SIG-M5 treated with dmso at 0.1 percent for 504 hours (cell line): ENCODE measurements around the gene KLHL30.
"Not testable (repeated sequence)": the region's sequence is repeated elsewhere in the genome, so short reads cannot be mapped to it uniquely, and the experiment has no call there.

Experiments used
- DNase-seq: peaks from one replicate; lab custom pipeline; 2025; ENCODE audit not compliant: unreplicated experiment; lab: John Stamatoyannopoulos, UW

Gene KLHL30

GRCh38 chr2:238101891-238102841, 36.3 kb upstream of the KLHL30 start:
- DNase-seq = no peak

DNA sequence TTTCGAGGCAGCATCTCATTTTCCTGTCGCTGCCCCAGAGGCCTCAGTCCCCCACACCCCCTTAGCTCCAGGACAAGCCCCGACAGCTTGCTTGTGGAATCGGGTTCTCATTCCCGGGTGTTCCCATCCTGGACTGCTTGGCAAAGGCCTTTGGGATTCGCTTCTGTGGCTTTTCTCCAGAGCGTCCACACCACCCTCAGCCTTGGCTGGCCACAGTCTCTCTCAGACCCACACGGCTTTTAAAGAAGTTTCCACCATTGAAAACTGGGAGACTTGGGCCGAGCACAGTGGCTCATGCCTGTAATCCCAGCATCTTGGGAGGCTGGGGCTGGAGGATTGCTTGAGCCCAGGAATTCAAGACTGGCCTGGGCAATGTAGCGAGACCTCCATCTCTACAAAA, 35.6 kb upstream of the KLHL30 start:
- no peak for DNase-seq

DNA sequence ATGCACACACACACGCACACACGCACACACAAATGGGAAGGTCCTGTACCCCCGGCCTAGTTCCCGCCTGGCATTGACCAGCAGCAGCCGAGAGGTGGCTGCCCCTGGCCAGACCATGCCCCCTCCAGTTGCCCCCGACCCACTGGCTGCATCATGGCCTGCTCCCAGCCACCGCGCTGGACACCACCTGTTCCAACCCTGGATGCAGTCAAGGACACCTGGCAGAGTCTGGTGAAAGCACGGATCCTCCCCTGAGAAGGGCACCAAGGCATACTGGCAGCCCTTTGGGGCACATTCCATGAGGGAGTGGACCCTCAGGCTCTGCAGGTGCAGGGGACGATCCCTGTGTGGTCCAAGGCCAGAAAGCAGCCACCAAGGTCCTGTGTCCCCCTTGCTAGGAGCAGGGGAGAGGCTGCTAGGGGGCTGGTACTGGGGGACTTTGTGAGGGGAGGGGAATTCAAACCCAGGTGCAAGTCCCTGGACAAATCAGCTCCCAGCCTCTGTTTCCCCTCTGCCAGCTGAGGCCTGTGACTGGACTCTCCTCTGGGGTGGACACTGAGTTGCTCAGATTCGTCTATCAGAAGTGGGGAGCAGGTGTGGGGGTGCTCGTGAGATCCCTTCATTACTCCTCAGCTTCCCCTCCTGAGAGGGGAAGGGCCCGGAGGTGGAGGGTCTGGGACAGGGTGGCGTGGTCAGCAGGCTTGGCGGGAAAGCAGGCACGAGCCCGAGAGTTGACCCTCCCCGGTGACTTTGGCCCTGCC, 34.8 kb upstream of the KLHL30 start:
- DNase-seq = no peak

DNA sequence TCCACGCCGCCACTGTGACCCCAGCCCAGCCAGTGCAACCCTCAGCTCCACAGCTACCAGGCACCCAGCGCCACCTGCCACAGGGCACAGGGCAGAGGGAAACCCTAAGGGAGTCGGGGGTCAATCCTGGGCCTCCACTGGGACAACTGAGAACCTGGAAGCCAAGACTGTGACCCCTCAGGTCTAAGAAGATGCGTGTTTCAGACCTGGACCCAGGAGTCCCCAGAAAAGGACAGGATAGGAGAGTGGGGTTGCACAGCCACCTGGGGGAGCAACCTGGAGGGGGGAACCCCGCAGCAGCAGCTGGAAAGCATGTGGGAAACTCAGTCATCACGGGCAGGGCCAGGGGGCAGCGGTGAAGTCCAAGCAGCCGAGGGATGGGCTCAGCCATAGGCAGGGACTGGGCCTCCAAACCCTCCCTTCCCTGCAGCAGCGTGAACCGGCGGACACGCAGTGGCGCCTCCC, 34.2 kb upstream of the KLHL30 start:
- no peak for DNase-seq

DNA sequence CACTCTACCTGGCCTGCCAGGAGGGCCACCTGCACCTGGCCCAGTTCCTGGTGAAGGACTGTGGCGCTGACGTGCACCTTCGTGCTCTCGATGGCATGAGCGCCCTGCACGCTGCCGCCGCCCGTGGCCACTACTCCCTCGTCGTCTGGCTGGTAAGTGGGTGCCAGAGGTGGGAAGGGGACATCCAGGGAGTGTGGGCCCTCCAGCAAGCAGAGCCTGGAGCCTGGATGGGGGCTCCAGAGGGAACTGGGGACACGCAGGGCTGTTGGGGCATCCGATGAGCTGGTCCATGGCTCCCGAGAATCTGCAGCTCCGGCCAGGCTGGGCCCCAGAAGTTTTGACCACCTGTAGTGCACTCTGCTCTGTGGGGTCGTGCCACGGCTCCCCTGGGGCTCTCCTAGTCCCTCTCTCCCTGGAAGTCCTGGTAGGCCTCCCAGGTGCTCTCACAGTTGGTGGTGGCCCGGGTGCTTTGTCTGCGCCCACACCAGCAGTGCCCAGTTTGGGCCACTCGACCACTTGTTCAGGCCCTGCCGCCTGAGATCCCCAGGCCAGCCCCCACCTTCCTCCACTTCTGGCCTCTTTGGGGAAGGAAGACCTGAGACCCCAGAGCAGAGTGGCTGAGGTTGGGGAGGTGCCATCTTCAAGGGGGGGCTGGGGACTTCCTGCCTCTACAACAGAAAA, 33.6 kb upstream of the KLHL30 start:
- no peak for DNase-seq

DNA sequence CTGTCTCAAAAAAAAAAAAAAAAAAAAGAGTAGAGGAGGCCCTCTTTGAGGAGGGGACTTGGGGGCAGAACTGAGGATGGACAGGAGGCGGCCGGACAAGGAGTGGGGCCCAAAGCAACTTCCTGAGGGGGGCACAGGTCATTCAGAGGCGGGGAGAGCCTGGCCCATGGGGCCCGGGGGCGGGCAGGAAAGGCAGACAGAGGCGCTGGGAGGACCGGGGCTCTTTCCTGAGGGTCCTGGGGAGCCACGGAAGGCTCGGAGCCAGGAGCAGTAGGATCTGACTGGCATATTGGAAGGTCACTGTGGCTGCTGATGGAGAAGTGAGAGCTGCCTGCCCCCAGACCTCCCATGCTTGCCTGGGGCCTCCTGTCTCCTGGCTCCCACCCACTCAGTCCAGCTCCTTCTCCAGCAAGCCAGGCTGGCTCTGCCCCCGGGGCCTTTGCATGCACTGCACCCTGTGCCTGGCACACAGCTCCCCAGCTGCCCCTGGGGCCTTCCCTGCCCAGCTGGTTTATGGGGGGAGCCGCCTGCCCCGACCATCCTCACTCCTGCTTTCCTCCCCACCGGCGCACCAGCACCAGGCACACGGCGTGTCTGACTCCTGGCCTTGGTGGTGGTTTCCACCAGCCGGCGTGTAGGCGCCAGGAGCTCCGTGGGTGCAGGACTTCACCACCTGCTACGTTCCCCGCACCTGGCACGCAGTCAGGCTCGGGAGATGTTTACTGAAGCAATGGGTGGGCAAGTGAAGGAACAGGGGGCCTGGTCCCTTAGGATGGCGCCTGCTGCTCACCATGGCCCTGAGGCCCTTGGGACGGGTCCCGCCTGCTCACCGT, 32.7 kb upstream of the KLHL30 start:
- DNase-seq = no peak

DNA sequence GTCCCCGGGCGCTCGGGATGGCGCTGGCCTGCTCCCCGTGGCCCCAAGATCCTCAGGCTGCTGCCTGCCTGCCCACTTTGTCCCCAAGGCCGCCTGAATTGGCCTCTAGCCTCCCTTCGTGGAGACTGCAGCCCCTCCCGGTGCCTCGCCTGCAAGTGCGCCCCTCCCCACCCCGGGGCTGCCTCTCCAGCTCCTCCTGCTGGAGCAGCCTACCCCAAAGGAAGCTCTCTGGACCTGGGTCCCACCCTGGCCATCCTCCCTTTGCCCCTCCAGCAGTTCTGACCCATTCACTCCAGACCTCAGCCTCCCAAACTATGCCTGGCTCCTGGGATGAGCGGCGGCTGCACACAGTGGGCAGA, 32.1 kb upstream of the KLHL30 start:
- DNase-seq = no peak

- peak; percentile 53 for DNase-seq
These were observed 31.6 kb upstream of the KLHL30 start for GRCh38 chr2:238106698-238107524.

DNA sequence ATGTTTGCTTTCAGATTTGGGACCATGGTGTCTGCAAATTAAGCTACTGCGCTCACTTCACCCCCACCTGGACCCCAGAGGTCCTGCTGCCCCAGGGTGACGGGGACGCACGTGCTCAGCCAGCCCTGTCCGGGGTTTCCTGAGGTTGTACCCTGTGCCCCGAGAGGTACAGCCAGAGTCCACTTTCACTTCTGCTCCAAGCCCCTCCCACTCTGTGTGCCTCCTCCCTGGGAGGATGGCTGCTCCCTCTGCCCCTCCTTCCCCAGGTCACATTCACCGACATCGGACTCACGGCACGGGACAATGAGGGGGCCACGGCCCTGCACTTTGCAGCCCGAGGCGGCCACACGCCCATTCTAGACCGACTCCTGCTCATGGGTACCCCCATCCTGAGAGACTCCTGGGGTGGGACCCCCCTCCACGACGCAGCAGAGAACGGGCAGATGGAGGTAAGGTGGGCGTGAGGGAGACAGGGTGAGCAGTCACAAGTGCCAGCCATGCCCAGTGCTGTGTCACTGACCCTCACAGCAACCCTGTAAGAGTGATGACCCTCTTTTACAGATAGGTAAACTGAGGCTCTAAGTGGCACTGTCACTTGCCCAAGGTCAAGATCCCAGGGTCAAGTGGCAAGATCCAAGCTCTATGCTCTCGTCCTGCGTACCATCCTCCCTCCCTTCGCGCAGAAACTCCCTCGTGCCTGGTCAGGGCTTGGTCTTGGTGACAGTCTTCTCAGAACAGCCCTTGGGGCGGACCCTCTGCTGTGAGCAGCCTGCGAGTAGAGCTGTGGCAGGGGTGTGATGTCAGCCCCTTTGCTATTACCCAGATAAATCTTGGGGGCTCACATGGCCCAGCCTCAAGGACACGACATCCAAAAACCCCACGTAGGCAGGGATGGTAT, 30.7 kb upstream of the KLHL30 start:
- peak; percentile 57 for DNase-seq

GRCh38 chr2:238108423-238109183, 29.9 kb upstream of the KLHL30 start:
- no peak for DNase-seq

DNA sequence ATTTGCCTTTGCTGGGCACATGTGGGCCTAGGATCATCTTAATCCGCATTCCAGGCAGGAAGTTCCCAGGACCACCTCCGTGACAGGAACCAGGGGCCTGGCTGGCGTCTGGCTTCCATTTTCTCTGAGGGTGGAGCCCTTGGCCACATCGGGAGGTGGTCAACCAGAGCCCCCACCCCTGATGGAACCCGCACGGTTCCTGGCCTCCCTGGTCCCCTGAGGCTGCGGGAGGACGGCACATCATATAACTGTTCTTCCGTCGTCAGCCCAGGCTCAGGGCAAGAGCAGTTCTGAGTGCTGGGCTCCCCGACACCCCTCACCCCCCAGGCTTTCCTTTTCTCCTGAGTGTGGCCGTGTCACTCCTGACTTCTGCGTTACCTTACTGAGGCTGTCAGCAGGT, 24.9 kb upstream of the KLHL30 start:
- no peak for DNase-seq

- DNase-seq = no peak
These were observed 24.1 kb upstream of the KLHL30 start for GRCh38 chr2:238114331-238114841.

- DNase-seq = no peak
These were observed 23.4 kb upstream of the KLHL30 start for GRCh38 chr2:238114851-238115660.

GRCh38 chr2:238115709-238116108, 22.8 kb upstream of the KLHL30 start:
- DNase-seq = not testable (repeated sequence)

DNA sequence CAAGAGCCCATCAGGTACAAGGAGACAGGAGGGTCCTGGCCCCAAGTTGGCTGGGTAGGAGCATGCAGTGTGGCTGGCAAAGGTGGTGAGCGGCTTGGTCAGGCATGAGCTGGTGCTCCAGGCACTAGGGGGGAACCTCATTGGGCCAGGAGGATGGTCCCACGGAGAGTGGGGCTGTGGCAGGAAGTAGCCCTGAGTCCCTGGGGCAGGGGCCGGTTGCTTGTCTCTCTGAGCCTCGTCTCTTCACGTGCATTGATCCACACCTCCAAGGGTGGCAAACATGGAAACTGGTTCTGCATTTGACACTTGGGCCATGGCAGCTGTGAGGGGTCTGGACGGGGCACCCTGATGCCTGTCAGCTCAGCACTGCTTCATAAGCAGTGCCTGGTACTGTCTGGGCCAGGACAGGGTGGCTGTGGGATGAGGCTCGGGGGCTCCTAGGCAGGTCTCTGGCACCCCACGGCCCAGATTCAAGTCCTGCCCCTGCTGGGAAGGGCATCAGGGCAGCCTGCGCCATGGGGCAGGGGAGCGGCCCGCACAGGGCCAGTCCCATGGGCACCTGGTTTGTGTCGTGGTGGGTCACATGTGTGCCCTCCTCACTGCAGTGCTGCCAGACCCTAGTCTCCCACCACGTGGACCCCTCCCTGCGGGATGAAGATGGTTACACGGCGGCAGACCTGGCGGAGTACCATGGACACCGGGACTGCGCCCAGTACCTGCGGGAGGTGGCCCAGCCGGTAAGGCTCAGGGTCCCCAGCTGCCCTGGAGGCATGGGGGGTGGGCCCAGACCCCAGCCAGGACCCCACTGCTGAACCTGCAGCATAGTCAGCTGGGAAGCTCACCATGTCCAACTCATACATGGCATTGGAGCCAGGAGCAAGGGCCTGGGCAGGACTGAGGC, 21.9 kb upstream of the KLHL30 start:
- no peak for DNase-seq
